Neural progenitor cell (in vitro differentiated cells): ENCODE data around the gene SNCAIP. TPM values are rescaled to one million over a fixed set of nuclear protein-coding genes. Genes with fewer than 3 reads are reported as not detected.

Experiments used
- DNase-seq: peaks from one replicate; pipeline ENCODE4 v3.0.0-alpha.2; 2016; ENCODE audit warnings: low spot score
- H2AFZ ChIP-seq: fragments of 200-600 bp; sonication (generic); replicated peaks from 2 replicates; pipeline ENCODE4 v1.6.1; 2016; ENCODE audit warnings: antibody characterized with exemption
- H3F3A ChIP-seq: fragments of 200-600 bp; sonication (generic); 2 replicates; pipeline ENCODE4 v1.6.1; 2016; ENCODE audit warnings: antibody characterized with exemption, low read depth
- H3K27ac ChIP-seq: fragments of 200-600 bp; sonication (generic); 2 replicates; pipeline ENCODE4 v1.5.1; 2016; ENCODE audit warnings: mild to moderate bottlenecking
- H3K27me3 ChIP-seq: fragments of 200-600 bp; sonication (generic); 2 replicates; pipeline ENCODE4 v1.6.1; 2016; ENCODE audit warnings: mild to moderate bottlenecking, moderate library complexity
- H3K36me3 ChIP-seq: fragments of 200-600 bp; sonication (generic); 2 replicates; pipeline ENCODE4 v1.5.1; 2016
- H3K4me1 ChIP-seq: fragments of 200-600 bp; sonication (generic); 2 replicates; pipeline ENCODE4 v1.6.1; 2016; ENCODE audit warnings: mixed run types
- H3K4me2 ChIP-seq: fragments of 200-600 bp; sonication (generic); 2 replicates; pipeline ENCODE4 v1.6.1; 2016
- H3K4me3 ChIP-seq: fragments of 200-600 bp; sonication (generic); 2 replicates; pipeline ENCODE4 v1.5.1; 2016
- H3K79me2 ChIP-seq: fragments of 200-600 bp; sonication (generic); 2 replicates; pipeline ENCODE4 v1.6.1; 2016; ENCODE audit warnings: low read depth
- H3K9ac ChIP-seq: fragments of 200-600 bp; sonication (generic); 2 replicates; pipeline ENCODE4 v1.6.1; 2016
- H3K9me3 ChIP-seq: fragments of 200-600 bp; sonication (generic); 2 replicates; pipeline ENCODE4 v1.5.1; 2016; ENCODE audit warnings: low read depth
- H4K20me1 ChIP-seq: fragments of 200-600 bp; sonication (generic); 2 replicates; pipeline ENCODE4 v1.6.1; 2016; ENCODE audit warnings: low read depth
- H3K27ac Mint-ChIP-seq: 3 replicates; pipeline ENCODE4 v1.8.0; 2021; ENCODE audit warnings: mixed read lengths
- H3K27me3 Mint-ChIP-seq: 2 replicates; pipeline ENCODE4 v1.8.0; 2022; ENCODE audit warnings: low read depth, mild to moderate bottlenecking, inconsistent platforms, moderate library complexity, mixed read lengths; ENCODE audit not compliant: insufficient read depth
- H3K36me3 Mint-ChIP-seq: 3 replicates; pipeline ENCODE4 v1.8.0; 2021; ENCODE audit warnings: mixed read lengths
- H3K4me1 Mint-ChIP-seq: 3 replicates; pipeline ENCODE4 v1.8.0; 2021; ENCODE audit warnings: mixed read lengths
- H3K4me3 Mint-ChIP-seq: 3 replicates; pipeline ENCODE4 v1.8.0; 2021; ENCODE audit warnings: mild to moderate bottlenecking, moderate library complexity, mixed read lengths
- H3K9me3 Mint-ChIP-seq: 3 replicates; pipeline ENCODE4 v1.8.0; 2020; ENCODE audit warnings: mixed read lengths
- EZH2 ChIP-seq: fragments of 200-600 bp; sonication (generic); IDR thresholded peaks from 2 replicates; pipeline ENCODE4 v1.6.1; 2017; ENCODE audit warnings: antibody characterized with exemption, mild to moderate bottlenecking, moderate library complexity
- EZH2phosphoT487 ChIP-seq: fragments of 200-600 bp; sonication (generic); IDR thresholded peaks from 2 replicates; pipeline ENCODE4 v1.6.1; 2017; ENCODE audit warnings: antibody characterized with exemption
- total RNA-seq: library from RNA; depleted of rRNA; stranded (reverse); fragments of >200 nt; gene quantifications from 2 replicates; pipeline ENCODE4 v1.2.3, GENCODE V29; 2015; ENCODE audit warnings: low replicate concordance
- TF ChIP-seq, protein P1 (sequence below): fragments of 200-600 bp; sonication (generic); IDR thresholded peaks from 2 replicates; pipeline ENCODE4 v1.5.1; 2017; ENCODE audit warnings: antibody characterized with exemption, mild to moderate bottlenecking

The SNCAIP gene
- total RNA-seq, 1 donor from 2014 or later: 4.8 TPM

- H3K27me3 ChIP-seq: no peaks in the 10 kb centered on the region
- TF ChIP-seq, protein P1, sequence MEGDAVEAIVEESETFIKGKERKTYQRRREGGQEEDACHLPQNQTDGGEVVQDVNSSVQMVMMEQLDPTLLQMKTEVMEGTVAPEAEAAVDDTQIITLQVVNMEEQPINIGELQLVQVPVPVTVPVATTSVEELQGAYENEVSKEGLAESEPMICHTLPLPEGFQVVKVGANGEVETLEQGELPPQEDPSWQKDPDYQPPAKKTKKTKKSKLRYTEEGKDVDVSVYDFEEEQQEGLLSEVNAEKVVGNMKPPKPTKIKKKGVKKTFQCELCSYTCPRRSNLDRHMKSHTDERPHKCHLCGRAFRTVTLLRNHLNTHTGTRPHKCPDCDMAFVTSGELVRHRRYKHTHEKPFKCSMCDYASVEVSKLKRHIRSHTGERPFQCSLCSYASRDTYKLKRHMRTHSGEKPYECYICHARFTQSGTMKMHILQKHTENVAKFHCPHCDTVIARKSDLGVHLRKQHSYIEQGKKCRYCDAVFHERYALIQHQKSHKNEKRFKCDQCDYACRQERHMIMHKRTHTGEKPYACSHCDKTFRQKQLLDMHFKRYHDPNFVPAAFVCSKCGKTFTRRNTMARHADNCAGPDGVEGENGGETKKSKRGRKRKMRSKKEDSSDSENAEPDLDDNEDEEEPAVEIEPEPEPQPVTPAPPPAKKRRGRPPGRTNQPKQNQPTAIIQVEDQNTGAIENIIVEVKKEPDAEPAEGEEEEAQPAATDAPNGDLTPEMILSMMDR: no peak
- no peak for TF ChIP-seq EZH2phosphoT487
- TF ChIP-seq EZH2: no peak
- no peaks in the 10 kb centered on the region for H3K36me3 Mint-ChIP-seq
- no peak overlapping the region for H3K4me3 Mint-ChIP-seq
- no peak overlapping the region for H3K27ac ChIP-seq
- no peak overlapping the region for H3K27ac Mint-ChIP-seq
- peaks cover 6% of the 10 kb centered on the region for H3K9me3 Mint-ChIP-seq
- no peak overlapping the region for H3K4me3 ChIP-seq
- H3K4me1 Mint-ChIP-seq: peaks cover 11% of the 10 kb centered on the region
- H3K9ac ChIP-seq: no peak overlapping the region
- H3K9me3 ChIP-seq: no peaks in the 10 kb centered on the region
- H3K36me3 ChIP-seq: no peaks in the 10 kb centered on the region
- peak overlapping the region; percentile 94 for H2AFZ ChIP-seq
- DNase-seq: no peak
- no peaks in the 10 kb centered on the region for H3K79me2 ChIP-seq
- H3F3A ChIP-seq: no peaks in the 10 kb centered on the region
- no peaks in the 10 kb centered on the region for H4K20me1 ChIP-seq
- H3K4me2 ChIP-seq: no peak overlapping the region
- no peaks in the 10 kb centered on the region for H3K27me3 Mint-ChIP-seq
- H3K4me1 ChIP-seq: peaks cover 12% of the 10 kb centered on the region
Observed at GRCh38 chr5:122287101-122287500, 24.9 kb upstream of the SNCAIP start.

DNA sequence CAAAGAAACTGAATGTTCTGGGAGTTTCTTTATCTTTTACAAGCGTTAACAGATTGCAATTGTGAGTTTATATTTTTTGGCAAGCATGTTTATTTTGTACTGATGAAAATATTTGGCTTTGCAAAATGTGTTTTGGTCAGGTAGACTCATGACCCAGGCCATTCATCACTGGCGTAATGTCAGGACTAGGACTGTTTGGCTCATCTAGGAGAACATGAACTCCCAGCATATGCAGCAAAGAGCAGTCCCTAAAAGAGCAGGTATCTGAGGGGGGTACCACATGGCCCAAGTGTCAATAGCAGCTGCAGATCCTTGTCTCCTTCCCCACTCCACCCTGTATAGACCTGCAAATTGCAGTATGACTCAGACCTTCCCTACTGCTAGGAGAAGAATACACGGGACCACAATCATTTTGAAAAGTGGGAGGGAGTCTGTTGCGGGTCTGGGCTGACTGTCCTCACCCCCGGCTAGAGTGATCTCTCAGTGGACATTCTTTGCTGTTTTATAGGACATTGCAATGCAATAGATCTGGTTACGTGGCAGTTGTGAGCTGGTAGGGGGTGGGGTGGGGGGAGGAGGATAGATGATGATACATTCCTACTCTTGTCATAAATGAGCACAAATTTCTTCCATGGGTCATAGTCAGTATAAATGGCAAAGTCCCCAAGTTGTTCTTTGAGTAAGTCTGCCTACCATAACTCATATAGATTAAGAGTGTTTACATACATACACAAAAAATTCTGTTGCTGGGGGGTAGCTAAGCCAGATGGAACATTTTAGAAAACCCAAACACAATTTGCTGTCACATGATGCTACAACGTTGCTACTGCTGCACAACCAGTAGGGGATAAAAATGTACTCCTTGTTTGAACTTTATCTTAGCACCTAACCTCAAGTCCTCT, 20.8 kb upstream of the SNCAIP start:
- Histone ChIP-seq H3K4me2 (no peak overlapping the region), H3K4me1 (peaks cover 12% of the 10 kb centered on the region)
- no peak for DNase-seq

DNA sequence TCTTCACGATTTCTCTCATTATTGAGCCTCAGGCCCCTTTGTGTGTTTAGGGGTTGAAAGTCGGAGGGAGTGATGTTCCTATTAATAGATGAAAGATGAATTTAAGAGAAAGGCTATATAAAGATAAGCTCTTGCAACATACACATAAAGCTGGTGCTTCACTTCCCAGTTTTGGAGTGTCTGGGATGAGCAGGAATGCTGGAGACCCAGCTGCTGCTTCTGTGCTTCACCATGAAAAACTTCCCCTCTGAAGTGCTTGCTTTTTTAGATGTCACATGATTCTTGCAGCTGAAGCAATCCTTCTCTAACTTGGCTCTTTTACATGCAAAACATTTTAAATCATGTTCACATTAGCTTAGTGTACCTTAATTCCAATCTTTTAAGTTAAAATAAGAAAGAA, 19.7 kb upstream of the SNCAIP start:
- no peaks in the 10 kb centered on the region for H3K9me3 ChIP-seq
- H3K4me2 ChIP-seq: no peak overlapping the region
- no peak overlapping the region for H3K27ac ChIP-seq
- H2AFZ ChIP-seq: peak overlapping the region; percentile 74
- Mint-ChIP-seq H3K27ac (no peak overlapping the region), H3K27me3 (no peaks in the 10 kb centered on the region), H3K9me3 (peaks cover 3% of the 10 kb centered on the region), H3K36me3 (no peaks in the 10 kb centered on the region), H3K4me3 (no peak overlapping the region), H3K4me1 (peaks cover 8% of the 10 kb centered on the region)
- H3K79me2 ChIP-seq: no peaks in the 10 kb centered on the region
- no peak overlapping the region for H3K4me3 ChIP-seq
- H3K4me1 ChIP-seq: peaks cover 8% of the 10 kb centered on the region
- TF ChIP-seq EZH2 (no peak), EZH2phosphoT487 (no peak)
- TF ChIP-seq, protein P1: no peak
- H3K27me3 ChIP-seq: no peaks in the 10 kb centered on the region
- no peak overlapping the region for H3K9ac ChIP-seq
- H3K36me3 ChIP-seq: no peaks in the 10 kb centered on the region
- DNase-seq: no peak
- H3F3A ChIP-seq: no peaks in the 10 kb centered on the region
- H4K20me1 ChIP-seq: no peaks in the 10 kb centered on the region

More for the DNA sequence above, 20.8 kb upstream of the SNCAIP start:
- Histone ChIP-seq H3K36me3 (no peaks in the 10 kb centered on the region), H3K4me3 (no peak overlapping the region), H4K20me1 (no peaks in the 10 kb centered on the region), H3F3A (no peaks in the 10 kb centered on the region), H3K27ac (no peak overlapping the region), H3K9ac (no peak overlapping the region), H3K9me3 (no peaks in the 10 kb centered on the region), H2AFZ (no peak overlapping the region), H3K79me2 (no peaks in the 10 kb centered on the region), H3K27me3 (no peaks in the 10 kb centered on the region)
- Mint-ChIP-seq H3K4me1 (peaks cover 11% of the 10 kb centered on the region), H3K27me3 (no peaks in the 10 kb centered on the region), H3K36me3 (no peaks in the 10 kb centered on the region), H3K27ac (no peak overlapping the region), H3K4me3 (no peak overlapping the region), H3K9me3 (peaks cover 3% of the 10 kb centered on the region)
- no peak for TF ChIP-seq EZH2phosphoT487
- TF ChIP-seq, protein P1: no peak
- TF ChIP-seq EZH2: no peak
